IPS DF 6.9 (cell line): ENCODE data around the gene ANO3.

ENCODE experiments used
- DNase-seq: peaks from one replicate; pipeline ENCODE4 v3.0.0-alpha.2; 2013; ENCODE audit warnings: low read depth, low spot score
- H3K27ac ChIP-seq: one replicate; pipeline ENCODE4 v1.5.1; 2013; ENCODE audit warnings: low read length, control low read depth
- H3K27me3 ChIP-seq: 2 replicates; pipeline ENCODE4 v1.6.1; 2013; ENCODE audit warnings: mild to moderate bottlenecking, low read length; ENCODE audit not compliant: control insufficient read depth, insufficient read depth
- H3K36me3 ChIP-seq: 2 replicates; pipeline ENCODE4 v1.6.1; 2013; ENCODE audit warnings: low read length; ENCODE audit not compliant: control insufficient read depth, insufficient read depth
- H3K4me1 ChIP-seq: 2 replicates; pipeline ENCODE4 v1.6.1; 2013; ENCODE audit warnings: low read length; ENCODE audit not compliant: control insufficient read depth, insufficient read depth
- H3K4me3 ChIP-seq: 2 replicates; pipeline ENCODE4 v1.5.1; 2013; ENCODE audit warnings: mild to moderate bottlenecking, low read length
- H3K9me3 ChIP-seq: 2 replicates; pipeline ENCODE4 v1.6.1; 2013; ENCODE audit warnings: low read length, inconsistent platforms; ENCODE audit not compliant: control insufficient read depth, insufficient read depth
- WGBS: extraction: QIAGEN DNeasy Blood & Tissue Kit; methylation state at CpG from one replicate; pipeline ENCODE4 v1.1.7; 2013; ENCODE audit warnings: mixed read lengths, missing lambda C conversion rate; ENCODE audit not compliant: insufficient read length, insufficient coverage; 5-methylcytosine and 5-hydroxymethylcytosine counted together

ANO3 gene

DNA sequence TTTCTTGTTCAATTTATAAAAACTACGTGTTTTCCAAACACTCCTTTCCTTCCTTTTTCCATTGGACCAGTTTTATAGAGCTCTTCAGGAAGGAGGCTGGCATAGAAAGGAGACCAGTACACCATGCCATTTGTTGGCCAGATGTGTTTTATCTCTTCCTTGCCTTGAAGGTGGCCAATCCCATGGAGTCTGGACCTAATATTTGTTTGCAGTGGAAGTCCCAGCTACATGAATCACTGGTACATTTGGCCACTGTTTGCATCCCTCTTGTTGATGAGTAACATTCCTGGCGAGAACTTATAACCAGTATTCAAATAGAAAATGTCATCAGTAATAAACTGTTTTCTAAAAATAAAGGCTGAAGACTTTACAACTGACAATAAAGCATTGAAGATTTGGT, 110.2 kb downstream of the ANO3 start:
- WGBS: no CpG with 5 or more reads among the region's 2 CpGs
- Histone ChIP-seq H3K9me3 (no peaks in the 10 kb centered on the region), H3K27ac (no peak overlapping the region), H3K4me3 (no peak overlapping the region), H3K27me3 (no peaks in the 10 kb centered on the region), H3K36me3 (no peaks in the 10 kb centered on the region), H3K4me1 (no peaks in the 10 kb centered on the region)
- no peak for DNase-seq

GRCh38 chr11:26443617-26444016, 111.7 kb downstream of the ANO3 start:
- no peak for DNase-seq
- WGBS: 0% methylated on average over 1 of the region's 3 CpGs
- no peaks in the 10 kb centered on the region for H3K27me3 ChIP-seq

GRCh38 chr11:26457636-26458035, 125.7 kb downstream of the ANO3 start:
- no peak for DNase-seq

More at GRCh38 chr11:26443617-26444016, 111.7 kb downstream of the ANO3 start:
- Histone ChIP-seq H3K36me3 (no peaks in the 10 kb centered on the region), H3K4me3 (no peak overlapping the region), H3K4me1 (no peaks in the 10 kb centered on the region), H3K9me3 (no peaks in the 10 kb centered on the region), H3K27ac (no peak overlapping the region)

GRCh38 chr11:26465274-26465673, 133.3 kb downstream of the ANO3 start:
- no peak overlapping the region for H3K4me3 ChIP-seq
- H3K36me3 ChIP-seq: no peaks in the 10 kb centered on the region
- H3K27ac ChIP-seq: no peak overlapping the region
- no peaks in the 10 kb centered on the region for H3K4me1 ChIP-seq
- no peaks in the 10 kb centered on the region for H3K27me3 ChIP-seq
- no peak for DNase-seq
- no peaks in the 10 kb centered on the region for H3K9me3 ChIP-seq

More at GRCh38 chr11:26457636-26458035, 125.7 kb downstream of the ANO3 start:
- Histone ChIP-seq H3K27me3 (no peaks in the 10 kb centered on the region), H3K9me3 (no peaks in the 10 kb centered on the region), H3K27ac (no peak overlapping the region), H3K4me1 (no peaks in the 10 kb centered on the region), H3K4me3 (no peak overlapping the region), H3K36me3 (no peaks in the 10 kb centered on the region)
- no CpG with 5 or more reads among the region's 1 CpG for WGBS

- no peak overlapping the region for H3K4me3 ChIP-seq
- no peaks in the 10 kb centered on the region for H3K27me3 ChIP-seq
- no CpG with 5 or more reads among the region's 1 CpG for WGBS
Observed at GRCh38 chr11:26467506-26467905, 135.6 kb downstream of the ANO3 start.

DNA sequence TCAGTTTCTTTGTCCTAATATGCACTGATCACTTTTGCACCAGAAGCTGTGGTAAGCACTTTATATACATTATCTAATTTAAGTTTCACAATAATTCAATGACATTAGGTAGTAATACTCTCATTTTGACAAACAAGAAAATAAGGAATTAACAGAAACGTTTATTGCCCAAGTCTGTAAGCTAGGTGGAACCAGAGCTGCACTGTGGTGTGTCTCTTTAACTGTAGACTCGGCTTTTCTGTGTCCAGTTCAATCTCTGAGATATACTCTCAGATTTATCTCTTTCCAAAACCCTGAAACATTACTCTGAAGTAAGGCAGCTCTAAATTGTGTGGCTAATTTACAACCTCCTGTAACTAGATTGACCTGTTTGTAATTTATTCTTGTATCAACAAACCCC, 139.1 kb downstream of the ANO3 start:
- H3K27me3 ChIP-seq: no peaks in the 10 kb centered on the region
- no peak for DNase-seq
- no CpG with 5 or more reads among the region's 2 CpGs for WGBS

More at GRCh38 chr11:26467506-26467905, 135.6 kb downstream of the ANO3 start:
- no peak for DNase-seq
- no peaks in the 10 kb centered on the region for H3K4me1 ChIP-seq
- no peak overlapping the region for H3K27ac ChIP-seq
- H3K36me3 ChIP-seq: no peaks in the 10 kb centered on the region
- no peaks in the 10 kb centered on the region for H3K9me3 ChIP-seq

DNA sequence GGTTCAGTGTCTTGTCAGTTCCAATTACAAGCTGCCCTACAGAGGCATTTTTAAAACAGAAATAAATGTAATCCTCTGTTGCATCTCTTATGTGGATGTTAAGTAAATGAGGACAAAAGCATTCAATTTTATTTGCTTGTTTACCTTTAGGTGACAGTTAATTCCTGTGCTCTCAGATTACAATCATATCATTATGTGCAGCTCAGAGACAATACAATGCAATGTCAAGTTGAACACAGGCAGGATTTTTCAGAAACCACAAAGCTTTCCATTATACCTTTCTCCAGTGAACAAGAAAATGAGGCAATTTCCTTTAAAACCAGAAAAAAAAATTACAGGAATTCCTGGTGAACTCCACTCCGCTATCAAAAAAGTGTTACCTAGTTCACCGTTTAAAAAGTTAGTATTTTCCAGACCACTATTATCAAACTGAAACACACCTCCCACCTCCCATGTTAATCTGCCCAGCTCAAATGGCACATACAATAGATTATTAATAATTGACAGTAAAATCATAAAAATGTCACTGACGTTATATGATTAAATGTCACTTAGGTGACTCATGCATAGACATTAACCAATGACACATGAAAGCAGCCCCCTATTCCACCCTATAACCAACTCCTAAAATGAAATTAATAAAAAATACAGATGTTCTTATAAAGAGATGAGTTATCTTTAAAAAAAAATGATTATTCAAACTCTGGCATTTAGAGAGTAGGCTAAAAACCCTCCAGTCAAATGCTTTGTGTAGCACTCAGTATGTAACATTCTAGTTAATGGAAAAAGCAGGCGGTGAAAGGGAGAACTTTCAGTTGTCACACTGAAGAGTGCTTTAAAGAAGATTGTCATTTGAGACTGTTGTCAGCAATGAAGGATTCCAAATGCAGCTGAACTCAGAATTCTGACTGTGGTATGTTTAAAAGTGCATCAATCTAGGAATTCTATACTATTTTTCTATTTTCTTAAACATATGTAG, 141.6 kb downstream of the ANO3 start:
- no peaks in the 10 kb centered on the region for H3K36me3 ChIP-seq
- H3K4me3 ChIP-seq: no peak overlapping the region
- no peak overlapping the region for H3K27ac ChIP-seq
- no peaks in the 10 kb centered on the region for H3K9me3 ChIP-seq
- H3K27me3 ChIP-seq: no peaks in the 10 kb centered on the region
- no peaks in the 10 kb centered on the region for H3K4me1 ChIP-seq
- no peak for DNase-seq
- no CpG with 5 or more reads among the region's 4 CpGs for WGBS

More for the DNA sequence above, 139.1 kb downstream of the ANO3 start:
- H3K4me3 ChIP-seq: no peak overlapping the region
- H3K9me3 ChIP-seq: no peaks in the 10 kb centered on the region
- no peaks in the 10 kb centered on the region for H3K36me3 ChIP-seq
- no peak overlapping the region for H3K27ac ChIP-seq
- no peaks in the 10 kb centered on the region for H3K4me1 ChIP-seq

DNA sequence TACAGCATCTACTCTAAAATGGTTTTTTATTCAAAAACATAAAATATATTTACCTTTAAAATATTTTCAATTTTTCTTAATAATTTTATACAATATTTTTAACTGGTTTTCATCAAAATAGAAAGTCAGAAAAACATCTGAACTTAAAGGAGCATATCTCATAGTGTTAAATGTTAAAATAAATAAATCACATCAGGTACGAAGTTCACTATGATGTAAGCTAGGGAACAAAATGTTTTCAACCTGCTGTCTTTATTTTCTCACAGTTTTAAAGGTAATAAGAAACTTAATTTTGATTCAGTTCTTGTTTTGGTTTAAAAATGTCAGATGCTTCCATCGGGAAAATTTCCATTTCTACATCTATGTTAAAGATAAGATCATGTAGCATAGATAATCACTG, 142.5 kb downstream of the ANO3 start:
- H3K4me1 ChIP-seq: no peaks in the 10 kb centered on the region
- no peaks in the 10 kb centered on the region for H3K27me3 ChIP-seq
- no peak for DNase-seq
- H3K36me3 ChIP-seq: no peaks in the 10 kb centered on the region
- H3K4me3 ChIP-seq: no peak overlapping the region
- no peaks in the 10 kb centered on the region for H3K9me3 ChIP-seq
- H3K27ac ChIP-seq: no peak overlapping the region
- no CpG with 5 or more reads among the region's 2 CpGs for WGBS

DNA sequence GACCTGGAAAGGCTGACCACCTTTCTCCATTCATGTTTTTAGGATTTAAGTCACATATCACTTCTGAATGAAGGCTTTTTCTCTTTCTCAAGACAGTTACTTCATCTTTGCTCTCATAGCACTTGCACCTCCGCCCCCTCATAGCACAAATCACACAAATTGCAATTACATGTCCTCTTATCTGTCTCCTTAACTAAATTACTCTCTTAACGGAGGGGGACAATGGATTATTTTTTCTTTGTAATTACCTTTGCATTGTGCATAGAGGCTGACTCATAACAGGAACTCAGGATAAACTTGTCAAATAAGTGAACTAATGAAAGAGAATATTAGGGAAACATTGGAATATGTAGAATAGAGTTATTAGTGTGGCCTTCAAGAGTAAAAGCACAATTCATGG, 145.5 kb downstream of the ANO3 start:
- DNase-seq: no peak
- no CpG with 5 or more reads among the region's 2 CpGs for WGBS
- Histone ChIP-seq H3K4me1 (no peaks in the 10 kb centered on the region), H3K27me3 (no peaks in the 10 kb centered on the region), H3K4me3 (no peak overlapping the region), H3K36me3 (no peaks in the 10 kb centered on the region), H3K27ac (no peak overlapping the region), H3K9me3 (no peaks in the 10 kb centered on the region)

GRCh38 chr11:26478710-26479109, 146.8 kb downstream of the ANO3 start:
- no peaks in the 10 kb centered on the region for H3K27me3 ChIP-seq
- no peak overlapping the region for H3K4me3 ChIP-seq
- no peaks in the 10 kb centered on the region for H3K36me3 ChIP-seq
- no peak for DNase-seq
- no peak overlapping the region for H3K27ac ChIP-seq
- no peaks in the 10 kb centered on the region for H3K4me1 ChIP-seq
- WGBS: no CpG with 5 or more reads among the region's 2 CpGs
- no peaks in the 10 kb centered on the region for H3K9me3 ChIP-seq

DNA sequence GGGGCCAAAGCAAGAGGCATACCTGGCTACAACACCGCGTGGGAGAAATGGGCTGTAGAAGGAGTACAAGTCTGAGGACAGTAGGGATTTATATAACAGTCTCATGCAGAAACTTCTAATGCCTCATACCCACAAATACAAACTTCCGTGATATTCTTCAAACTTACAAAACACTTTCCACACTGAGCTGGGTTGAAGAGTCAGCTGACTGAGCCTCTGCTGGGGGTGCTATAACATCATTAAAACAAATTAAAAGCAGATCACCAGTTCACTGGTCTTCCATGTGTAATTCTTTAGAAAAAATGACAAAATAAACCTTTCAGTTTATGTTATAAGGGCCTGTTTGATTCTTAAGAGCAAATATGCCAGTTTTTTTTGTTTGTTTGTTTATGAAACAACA, 148.1 kb downstream of the ANO3 start:
- H3K36me3 ChIP-seq: no peaks in the 10 kb centered on the region
- H3K27me3 ChIP-seq: no peaks in the 10 kb centered on the region
- no peak overlapping the region for H3K4me3 ChIP-seq
- no peaks in the 10 kb centered on the region for H3K9me3 ChIP-seq
- WGBS: 100% methylated on average over 1 of the region's 3 CpGs
- no peak for DNase-seq
- no peak overlapping the region for H3K27ac ChIP-seq
- no peaks in the 10 kb centered on the region for H3K4me1 ChIP-seq
